ENCODE data around the gene HCAR2. TPM values are rescaled to one million over a fixed set of nuclear protein-coding genes. Genes with fewer than 3 reads are reported as not detected.
"Not testable (repeated sequence)": the region's sequence is repeated elsewhere in the genome, so short reads cannot be mapped to it uniquely, and the experiment has no call there.

Gene HCAR2
- total RNA-seq, result not detected

GRCh38 chr12:122702890-122703611, at the start of gene HCAR2:
Gene HCAR2 (minus strand): TSS chr12:122703357. CDS start chr12:122703283, 74 bp downstream.
- H3K9me3 Mint-ChIP-seq; H3K27ac Mint-ChIP-seq; H3K4me1 Mint-ChIP-seq (ENCODE audit: low read depth); POLR2A ChIA-PET; intact Hi-C loops (cut with micrococcal nuclease); DNase-seq; H3K36me3 Mint-ChIP-seq; H3K4me3 Mint-ChIP-seq; CTCF ChIA-PET; H3K27me3 Mint-ChIP-seq: not testable (repeated sequence)

GRCh38 chr12:122752464-122753318, 49.5 kb upstream of the HCAR2 start, which contains the start of gene DENR:
Gene DENR (plus strand): TSS chr12:122752824. CDS start chr12:122753702, 878 bp downstream.
- Mint-ChIP-seq H3K4me3 (peak within 1 kb of the TSS; percentile 94), H3K4me1 (ENCODE audit: low read depth) (peaks cover 44% of the 10 kb centered on the region), H3K27ac (peak within 1 kb of the TSS; percentile 86), H3K36me3 (peaks cover 32% of the 10 kb centered on the region), H3K27me3 (no peaks in the 10 kb centered on the region), H3K9me3 (no peaks in the 10 kb centered on the region)
- CTCF ChIA-PET, result interaction anchor here (0.5 to 2.7 kb wide), 6 partner anchors 25 to 140 kb away, joined by 3 to 32 read pairs (median 3); no protein-coding TSS in a partner anchor
- intact Hi-C loops (cut with micrococcal nuclease), result loop anchor here (1.0 to 5.0 kb wide), 7 partner anchors 31 to 352 kb away; partner anchors contain the start of gene KNTC1
- DNase-seq, result peak; percentile 100
- POLR2A ChIA-PET, result interaction anchor here (0.6 to 1.5 kb wide), 5 partner anchors 26 to 255 kb away, joined by 3 to 7 read pairs (median 4); partner anchors contain the start of gene ZCCHC8

- Mint-ChIP-seq H3K36me3 (peaks cover 19% of the 10 kb centered on the region), H3K4me1 (ENCODE audit: low read depth) (peaks cover 30% of the 10 kb centered on the region)
- H3K4me3 Mint-ChIP-seq, POLR2A ChIA-PET, H3K9me3 Mint-ChIP-seq, H3K27ac Mint-ChIP-seq, H3K27me3 Mint-ChIP-seq, DNase-seq, CTCF ChIA-PET: not testable (repeated sequence)
- intact Hi-C loops (cut with micrococcal nuclease), result loop anchor here (5.0 kb wide), 1 partner anchor 169 kb away; no protein-coding TSS in a partner anchor
Observed at GRCh38 chr12:122750781-122751515, 47.8 kb upstream of the HCAR2 start.

GRCh38 chr12:122749569-122750332, 46.6 kb upstream of the HCAR2 start:
- no peak for DNase-seq
- no peaks in the 10 kb centered on the region for H3K9me3 Mint-ChIP-seq
- CTCF ChIA-PET, result no interaction called here
- no peak overlapping the region for H3K4me3 Mint-ChIP-seq
- POLR2A ChIA-PET, result no interaction called here
- H3K27me3 Mint-ChIP-seq, result no peaks in the 10 kb centered on the region
- peaks cover 22% of the 10 kb centered on the region for H3K4me1 Mint-ChIP-seq (ENCODE audit: low read depth)
- no peak overlapping the region for H3K27ac Mint-ChIP-seq
- H3K36me3 Mint-ChIP-seq, result peaks cover 12% of the 10 kb centered on the region
- intact Hi-C loops (cut with micrococcal nuclease), result loop anchor here (5.0 kb wide), 1 partner anchor 167 kb away; no protein-coding TSS in a partner anchor

GRCh38 chr12:122747224-122748135, 44.3 kb upstream of the HCAR2 start:
- Mint-ChIP-seq H3K27me3 (no peaks in the 10 kb centered on the region), H3K4me3 (no peak overlapping the region), H3K36me3 (no peaks in the 10 kb centered on the region), H3K4me1 (ENCODE audit: low read depth) (peaks cover 7% of the 10 kb centered on the region), H3K27ac (no peak overlapping the region), H3K9me3 (no peaks in the 10 kb centered on the region)
- CTCF ChIA-PET, result no interaction called here
- DNase-seq, result no peak
- intact Hi-C loops (cut with micrococcal nuclease), result no loop called here
- POLR2A ChIA-PET, result interaction anchor here (0.8 kb wide), 1 partner anchor 20 kb away, joined by 3 read pairs; no protein-coding TSS in a partner anchor

- no peak for DNase-seq
- Mint-ChIP-seq H3K4me1 (ENCODE audit: low read depth) (no peaks in the 10 kb centered on the region), H3K4me3 (no peak overlapping the region), H3K36me3 (no peaks in the 10 kb centered on the region), H3K9me3 (no peaks in the 10 kb centered on the region), H3K27ac (no peak overlapping the region), H3K27me3 (no peaks in the 10 kb centered on the region)
- ChIA-PET POLR2A (no interaction called here), CTCF (no interaction called here)
- intact Hi-C loops (cut with micrococcal nuclease), result no loop called here
Observed at GRCh38 chr12:122743895-122744525, 40.9 kb upstream of the HCAR2 start.

- ChIA-PET POLR2A (no interaction called here), CTCF (no interaction called here)
- peaks cover 2% of the 10 kb centered on the region for H3K4me1 Mint-ChIP-seq (ENCODE audit: low read depth)
- intact Hi-C loops (cut with micrococcal nuclease), result no loop called here
- no peak overlapping the region for H3K4me3 Mint-ChIP-seq
- no peaks in the 10 kb centered on the region for H3K27me3 Mint-ChIP-seq
- no peaks in the 10 kb centered on the region for H3K9me3 Mint-ChIP-seq
- peaks cover 1% of the 10 kb centered on the region for H3K36me3 Mint-ChIP-seq
- H3K27ac Mint-ChIP-seq, result no peak overlapping the region
- no peak for DNase-seq
Observed at GRCh38 chr12:122740351-122740750, 37.2 kb upstream of the HCAR2 start.

GRCh38 chr12:122738571-122738970, 35.4 kb upstream of the HCAR2 start:
- H3K4me1 Mint-ChIP-seq (ENCODE audit: low read depth), result peaks cover 9% of the 10 kb centered on the region
- H3K4me3 Mint-ChIP-seq, result no peak overlapping the region
- intact Hi-C loops (cut with micrococcal nuclease), result no loop called here
- peaks cover 1% of the 10 kb centered on the region for H3K36me3 Mint-ChIP-seq
- H3K27me3 Mint-ChIP-seq, result no peaks in the 10 kb centered on the region
- ChIA-PET POLR2A (no interaction called here), CTCF (no interaction called here)
- no peak overlapping the region for H3K27ac Mint-ChIP-seq
- no peak for DNase-seq
- no peaks in the 10 kb centered on the region for H3K9me3 Mint-ChIP-seq

GRCh38 chr12:122732611-122733010, 29.5 kb upstream of the HCAR2 start:
- Mint-ChIP-seq H3K27me3 (peaks cover 6% of the 10 kb centered on the region), H3K4me3 (no peak overlapping the region), H3K9me3 (no peaks in the 10 kb centered on the region), H3K27ac (peak overlapping the region; percentile 57), H3K4me1 (ENCODE audit: low read depth) (peaks cover 46% of the 10 kb centered on the region), H3K36me3 (peaks cover 1% of the 10 kb centered on the region)
- intact Hi-C loops (cut with micrococcal nuclease), result loop anchor here (1.0 to 5.0 kb wide), 3 partner anchors 7 to 165 kb away; partner anchors contain the start of gene VPS37B
- CTCF ChIA-PET, result no interaction called here
- POLR2A ChIA-PET, result interaction anchor here (0.6 to 1.6 kb wide), 2 partner anchors 12 kb away, joined by 3 to 5 read pairs; no protein-coding TSS in a partner anchor
- DNase-seq, result no peak

GRCh38 chr12:122732170-122732569, 29.0 kb upstream of the HCAR2 start:
- DNase-seq, result peak; percentile 65

More at GRCh38 chr12:122732170-122732569, 29.0 kb upstream of the HCAR2 start:
- H3K36me3 Mint-ChIP-seq, result peaks cover 1% of the 10 kb centered on the region
- H3K4me3 Mint-ChIP-seq, result no peak overlapping the region
- H3K27me3 Mint-ChIP-seq, result peaks cover 6% of the 10 kb centered on the region
- H3K4me1 Mint-ChIP-seq (ENCODE audit: low read depth), result peaks cover 46% of the 10 kb centered on the region
- ChIA-PET POLR2A (interaction anchor here (0.6 to 1.6 kb wide), 2 partner anchors 12 to 13 kb away, joined by 3 to 5 read pairs; no protein-coding TSS in a partner anchor), CTCF (no interaction called here)
- intact Hi-C loops (cut with micrococcal nuclease), result loop anchor here (1.0 to 5.0 kb wide), 2 partner anchors 11 to 165 kb away; partner anchors contain the start of gene VPS37B
- no peak overlapping the region for H3K27ac Mint-ChIP-seq
- H3K9me3 Mint-ChIP-seq, result no peaks in the 10 kb centered on the region
